SKM-1 (cell line): ENCODE measurements around the gene ARNT2.
"Not testable (repeated sequence)": the region's sequence is repeated elsewhere in the genome, so short reads cannot be mapped to it uniquely, and the experiment has no call there.

Source experiments
- DNase-seq: peaks from one replicate; lab custom pipeline; 2025; ENCODE audit not compliant: unreplicated experiment; lab: John Stamatoyannopoulos, UW

The ARNT2 gene

DNA sequence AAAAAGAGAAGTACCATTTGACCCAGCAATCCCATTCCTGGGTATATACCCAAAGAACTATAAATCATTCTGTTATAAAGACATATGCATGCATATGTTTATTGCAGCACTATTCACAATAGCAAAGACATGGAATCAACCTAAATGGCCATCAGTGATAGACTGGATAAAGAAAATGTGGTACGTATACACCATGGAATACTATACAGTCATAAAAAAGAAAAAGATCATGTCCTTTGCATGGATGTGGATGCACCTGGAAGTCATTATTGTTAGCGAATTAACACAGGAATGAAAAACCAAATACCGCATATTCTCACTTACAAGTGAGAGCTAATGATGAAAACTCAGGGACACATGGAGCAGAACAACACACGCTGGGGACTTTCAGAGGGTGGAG, 106.8 kb downstream of the ARNT2 start:
- DNase-seq: not testable (repeated sequence)

DNA sequence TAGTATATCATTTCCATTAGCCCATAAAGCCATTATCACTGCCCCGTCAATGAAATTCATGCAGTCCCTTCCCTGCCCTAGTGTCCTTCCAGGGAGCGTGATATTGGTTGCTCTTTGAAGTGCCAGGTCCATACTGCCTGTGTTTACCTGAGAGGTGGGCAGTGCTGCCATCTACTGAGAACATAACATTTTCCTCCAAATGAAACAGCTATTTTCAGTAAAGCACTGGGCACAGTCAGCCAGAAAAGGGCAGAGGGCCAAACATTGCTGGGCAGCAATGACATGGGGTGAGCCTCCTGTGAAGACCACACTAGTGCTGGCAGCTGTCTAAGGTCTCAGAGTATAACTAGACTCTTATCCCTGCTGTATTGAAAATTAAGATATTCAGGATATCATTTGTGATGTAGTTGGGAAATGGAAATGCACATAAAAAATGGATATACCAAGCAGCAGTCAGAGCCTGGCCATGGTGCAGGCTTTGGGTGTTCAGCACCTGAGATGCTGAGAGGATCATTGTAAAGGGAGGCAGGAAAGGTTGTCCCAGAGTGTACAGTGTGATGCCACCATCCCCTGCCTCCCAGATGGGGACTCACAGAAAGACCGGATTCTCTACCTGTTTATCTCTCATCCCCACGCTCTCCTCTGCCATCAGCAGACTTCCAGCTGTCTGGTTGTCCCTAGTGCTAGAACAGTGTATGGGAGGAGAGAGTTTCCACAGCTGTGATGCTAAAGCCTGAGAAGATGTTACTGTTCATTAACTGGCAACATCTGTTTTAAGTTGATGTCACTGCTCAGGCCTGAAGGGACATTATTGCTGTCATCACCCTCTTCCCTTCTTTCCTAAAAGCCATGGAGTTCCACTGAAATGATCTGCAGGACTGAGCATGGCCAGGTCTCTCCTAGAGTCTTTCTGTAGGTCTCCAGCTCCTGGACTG, 108.8 kb downstream of the ARNT2 start:
- DNase-seq: no peak

DNA sequence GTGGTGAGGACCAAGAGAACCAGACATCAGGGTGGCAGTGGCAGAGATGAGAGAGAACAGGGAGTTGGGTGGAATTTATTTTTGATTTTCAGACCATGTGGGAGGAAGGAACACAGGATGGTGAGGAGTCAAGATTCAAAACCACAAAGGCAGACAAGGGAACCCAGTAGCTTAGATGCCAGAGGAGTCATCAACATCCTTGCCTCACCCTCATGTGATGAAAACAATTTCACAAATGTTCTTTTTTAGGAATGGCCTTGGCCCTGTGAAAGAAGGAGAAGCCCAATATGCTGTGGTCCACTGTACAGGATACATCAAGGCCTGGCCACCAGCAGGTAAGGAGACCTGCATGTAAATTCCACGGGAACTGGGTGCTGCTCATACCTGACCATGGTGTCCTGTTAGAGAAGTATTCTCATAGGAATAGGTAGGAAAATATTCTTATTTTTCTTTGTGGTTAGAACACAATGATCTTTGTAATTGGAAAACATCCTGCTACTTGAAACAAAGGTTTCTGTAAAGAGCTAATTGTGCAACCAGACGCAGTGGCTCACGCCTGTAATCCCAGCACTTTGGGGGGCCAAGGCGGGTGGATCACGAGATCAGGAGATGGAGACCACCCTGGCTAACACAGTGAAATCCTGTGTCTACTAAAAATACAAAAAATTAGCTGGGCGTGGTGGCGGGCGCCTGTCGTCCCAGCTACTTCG, 110.0 kb downstream of the ARNT2 start:
- no peak for DNase-seq

DNA sequence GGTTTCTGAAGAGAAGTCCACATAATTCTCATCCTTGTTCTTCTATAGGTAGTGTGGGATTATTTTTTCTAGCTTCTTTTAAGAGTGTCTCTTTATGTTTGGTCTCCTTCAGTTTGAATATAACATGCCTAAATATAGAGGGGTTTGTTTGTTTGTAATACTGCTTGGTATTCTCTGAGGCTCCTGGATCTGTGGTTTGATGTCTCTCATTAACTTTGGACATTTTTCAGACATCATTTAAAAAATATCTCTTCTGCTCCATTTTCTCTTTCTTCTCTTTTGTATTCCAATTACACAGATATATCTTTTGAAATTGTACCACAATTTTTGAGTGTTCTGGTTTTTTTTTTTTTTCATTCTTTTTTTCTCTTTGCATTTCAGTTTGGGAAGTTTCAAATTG, 113.1 kb downstream of the ARNT2 start:
- DNase-seq: no peak

- DNase-seq: no peak
These were observed 114.3 kb downstream of the ARNT2 start for GRCh38 chr15:80518522-80518921.

DNA sequence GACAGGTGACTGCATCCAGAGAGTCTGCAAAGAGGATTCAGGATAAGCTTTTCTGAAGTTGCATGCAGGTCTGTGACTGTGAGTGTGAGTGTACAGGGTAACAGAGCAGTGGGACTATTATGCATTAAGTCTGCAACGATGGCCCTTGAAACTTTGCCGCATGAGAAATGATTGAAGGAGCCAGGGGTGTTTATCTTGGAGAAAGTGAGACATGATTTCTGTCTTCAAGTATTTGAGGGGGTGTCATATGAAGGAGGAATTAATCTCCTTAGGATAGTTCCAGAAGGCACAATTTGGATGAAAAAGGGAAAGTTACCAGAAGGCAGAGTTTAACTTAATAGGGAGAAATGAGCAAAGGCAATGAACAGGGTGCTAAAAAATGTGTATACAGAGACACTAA, 119.6 kb downstream of the ARNT2 start:
- no peak for DNase-seq

- no peak for DNase-seq
These were observed 121.7 kb downstream of the ARNT2 start for GRCh38 chr15:80525853-80526252.

GRCh38 chr15:80526556-80527340, 122.6 kb downstream of the ARNT2 start:
- no peak for DNase-seq

DNA sequence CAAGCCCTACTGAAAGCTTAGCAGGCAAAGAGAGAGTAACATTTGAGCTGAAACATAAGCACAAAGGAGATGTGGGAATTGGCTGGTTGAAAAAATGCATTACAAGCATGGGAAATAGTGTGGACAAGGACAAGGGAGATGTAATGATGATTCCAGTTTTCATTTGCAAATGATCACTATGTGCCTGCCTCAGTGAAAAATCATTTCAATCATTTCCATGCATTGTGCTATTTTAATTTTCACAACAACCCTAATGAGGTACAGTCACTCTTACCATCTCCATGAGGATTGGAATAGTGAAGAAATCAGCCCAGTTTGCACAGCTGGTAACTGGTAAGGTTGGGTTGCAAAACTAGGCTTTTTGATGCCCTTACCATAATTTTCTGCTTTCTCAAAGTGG, 123.2 kb downstream of the ARNT2 start:
- DNase-seq: no peak

GRCh38 chr15:80527961-80528360, 123.8 kb downstream of the ARNT2 start:
- DNase-seq: no peak

DNA sequence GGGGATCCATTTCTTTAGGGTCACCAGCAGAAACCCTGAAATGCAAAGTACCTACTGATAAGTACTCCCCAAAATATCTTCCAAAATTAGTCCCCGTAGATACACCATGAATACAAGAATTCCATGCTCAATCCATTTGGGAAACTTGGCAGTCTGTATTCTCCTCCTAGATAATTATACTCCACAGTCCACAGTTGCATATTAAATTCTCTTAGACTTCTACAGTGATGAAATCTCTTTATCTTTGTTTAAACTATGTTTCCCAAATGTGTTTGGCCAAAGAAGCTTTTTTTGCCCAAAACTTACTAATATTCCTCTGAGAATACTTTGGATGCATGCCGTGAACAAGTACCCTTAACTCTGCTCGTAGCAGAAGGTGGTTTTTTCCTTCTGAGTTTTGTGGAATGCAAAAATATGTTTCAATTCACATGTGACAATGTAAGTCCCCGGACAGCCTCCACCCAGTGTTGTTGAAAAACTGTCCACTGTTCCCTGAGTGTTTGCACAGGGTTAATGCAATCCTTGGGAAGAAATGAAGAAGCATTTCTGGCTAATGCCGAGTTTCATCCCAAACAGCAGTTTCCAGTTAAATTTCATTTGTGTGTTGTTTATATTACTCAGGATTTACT, 126.7 kb downstream of the ARNT2 start:
- no peak for DNase-seq

GRCh38 chr15:80531388-80531787, 127.2 kb downstream of the ARNT2 start:
- DNase-seq: no peak

DNA sequence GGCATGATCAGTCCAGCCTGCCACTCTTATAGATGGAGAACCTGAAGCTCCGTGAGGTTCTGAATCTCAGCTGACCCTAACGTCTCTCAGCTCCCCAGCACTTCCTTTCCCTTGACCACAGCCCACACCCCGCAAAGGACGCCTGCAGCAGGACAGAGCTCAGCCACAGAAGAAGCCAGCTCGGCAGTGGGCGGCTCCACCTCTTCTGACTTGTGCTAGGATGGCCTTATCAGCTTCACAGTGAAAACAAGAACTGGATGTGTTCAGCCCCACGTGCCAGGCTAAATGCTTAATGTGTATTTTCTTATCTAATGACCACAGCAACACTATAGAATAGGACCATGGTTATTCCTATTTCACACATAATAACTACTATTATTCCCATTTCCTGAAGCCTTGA, 127.6 kb downstream of the ARNT2 start:
- DNase-seq: no peak

DNA sequence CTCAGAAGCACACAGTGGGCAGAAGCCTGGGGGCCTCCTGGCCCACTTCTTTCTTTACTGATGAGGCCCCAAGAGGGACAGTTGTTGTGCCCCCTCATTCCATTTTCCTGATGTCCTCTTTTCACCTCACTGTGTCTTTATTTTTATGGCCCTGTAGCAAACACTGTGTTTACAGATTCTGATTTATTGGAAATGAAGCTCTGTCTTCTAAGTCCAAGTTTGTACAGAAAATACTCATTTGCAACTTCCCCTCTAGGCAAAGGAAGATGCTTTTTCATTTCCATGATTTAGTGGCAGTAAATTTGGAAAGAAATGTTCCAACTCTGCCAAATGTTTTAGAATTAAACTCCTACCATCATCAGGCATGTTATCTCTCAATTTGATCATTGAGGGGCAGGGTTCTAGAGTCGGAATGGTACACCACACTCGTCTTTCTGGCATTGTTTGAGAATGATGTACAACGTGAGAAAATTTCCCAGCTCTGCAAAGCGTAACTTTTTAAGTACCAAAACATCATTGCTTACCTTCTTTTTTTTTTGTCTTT, 129.7 kb downstream of the ARNT2 start:
- no peak for DNase-seq

- DNase-seq: no peak
These were observed 132.0 kb downstream of the ARNT2 start for GRCh38 chr15:80536231-80536630.

GRCh38 chr15:80536716-80537115, 132.5 kb downstream of the ARNT2 start:
- DNase-seq: no peak

GRCh38 chr15:80545078-80545477, 140.9 kb downstream of the ARNT2 start:
- DNase-seq: no peak

GRCh38 chr15:80547264-80547663, 143.1 kb downstream of the ARNT2 start:
- DNase-seq: no peak

GRCh38 chr15:80549191-80549590, 145.0 kb downstream of the ARNT2 start:
- no peak for DNase-seq

- DNase-seq: no peak
These were observed 145.5 kb downstream of the ARNT2 start for GRCh38 chr15:80549654-80550053.
